Astrocyte (in vitro differentiated cells and primary cell): ENCODE results near the gene DOK7. TPM values are rescaled to one million over a fixed set of nuclear protein-coding genes. Genes with fewer than 3 reads are reported as not detected.
"Not testable (repeated sequence)": the region's sequence is repeated elsewhere in the genome, so short reads cannot be mapped to it uniquely, and the experiment has no call there.

Experiments
- DNase-seq: peaks from one replicate; pipeline ENCODE4 v3.0.0-alpha.2; 2010; ENCODE audit warnings: low read depth
- FAIRE-seq: peaks from 2 replicates; lab custom pipeline; 2011; peaks lifted over from hg19 to GRCh38; lab: Jason Lieb, UNC
- H2AFZ ChIP-seq: 2 replicates; pipeline ENCODE4 v1.6.0; 2012; ENCODE audit warnings: low read depth, low read length, inconsistent platforms
- H3K27ac ChIP-seq: 2 replicates; pipeline ENCODE4 v1.5.1; 2011; ENCODE audit warnings: low read depth, low read length, inconsistent platforms
- H3K27me3 ChIP-seq: 2 replicates; pipeline ENCODE4 v1.6.0; 2011; ENCODE audit warnings: low read length, inconsistent platforms; ENCODE audit not compliant: insufficient read depth
- H3K36me3 ChIP-seq: 2 replicates; pipeline ENCODE4 v1.5.1; 2011; ENCODE audit warnings: low read length, inconsistent platforms; ENCODE audit not compliant: insufficient read depth
- H3K4me1 ChIP-seq: 2 replicates; pipeline ENCODE4 v1.5.1; 2011; ENCODE audit warnings: low read length, inconsistent platforms; ENCODE audit not compliant: insufficient read depth
- H3K4me2 ChIP-seq: 2 replicates; pipeline ENCODE4 v1.6.0; 2012; ENCODE audit warnings: low read length, inconsistent platforms
- H3K4me3 ChIP-seq: 2 replicates; pipeline ENCODE4 v1.5.1; 2011; ENCODE audit warnings: low read depth, mild to moderate bottlenecking, low read length, inconsistent platforms; ENCODE audit not compliant: insufficient read depth
- H3K79me2 ChIP-seq: 2 replicates; pipeline ENCODE4 v1.6.0; 2012; ENCODE audit warnings: mild to moderate bottlenecking, low read length, inconsistent platforms; ENCODE audit not compliant: insufficient read depth
- H3K9ac ChIP-seq: 2 replicates; pipeline ENCODE4 v1.6.0; 2012; ENCODE audit warnings: mild to moderate bottlenecking, low read length, inconsistent platforms
- H3K9me3 ChIP-seq: 2 replicates; pipeline ENCODE4 v1.5.1; 2012; ENCODE audit warnings: low read depth, mild to moderate bottlenecking, low read length, inconsistent platforms; ENCODE audit not compliant: insufficient read depth
- H4K20me1 ChIP-seq: 2 replicates; pipeline ENCODE4 v1.6.0; 2012; ENCODE audit warnings: low read length, inconsistent platforms; ENCODE audit not compliant: insufficient read depth
- H3K27ac Mint-ChIP-seq: one replicate; pipeline ENCODE4 v1.8.0; 2021; ENCODE audit warnings: mild to moderate bottlenecking, mixed read lengths; ENCODE audit not compliant: unreplicated experiment
- H3K27me3 Mint-ChIP-seq: one replicate; pipeline ENCODE4 v1.8.0; 2021; ENCODE audit warnings: low read depth, mixed read lengths; ENCODE audit not compliant: unreplicated experiment
- H3K36me3 Mint-ChIP-seq: one replicate; pipeline ENCODE4 v1.8.0; 2021; ENCODE audit warnings: low read depth, mixed read lengths; ENCODE audit not compliant: unreplicated experiment
- H3K4me1 Mint-ChIP-seq: one replicate; pipeline ENCODE4 v1.8.0; 2021; ENCODE audit warnings: low read depth, mixed read lengths; ENCODE audit not compliant: unreplicated experiment
- H3K4me3 Mint-ChIP-seq: one replicate; pipeline ENCODE4 v1.8.0; 2021; ENCODE audit warnings: mild to moderate bottlenecking, moderate library complexity, mixed read lengths; ENCODE audit not compliant: unreplicated experiment
- H3K9me3 Mint-ChIP-seq: one replicate; pipeline ENCODE4 v1.8.0; 2021; ENCODE audit warnings: mild to moderate bottlenecking, mixed read lengths; ENCODE audit not compliant: unreplicated experiment
- EZH2 ChIP-seq: IDR thresholded peaks from 2 replicates; pipeline ENCODE4 v1.6.1; 2012; ENCODE audit warnings: mild to moderate bottlenecking, low read length, inconsistent platforms; ENCODE audit not compliant: insufficient read depth
- total RNA-seq: library from RNA; stranded (reverse); gene quantifications from 2 replicates; pipeline ENCODE4 v1.2.1, GENCODE V29; 2021
- TF ChIP-seq, protein P1 (sequence below): IDR thresholded peaks from 2 replicates; pipeline ENCODE4 v1.5.1; 2011; ENCODE audit warnings: low read depth, mild to moderate bottlenecking, inconsistent platforms, low read length, moderate library complexity; ENCODE audit not compliant: insufficient read depth

Gene DOK7
- total RNA-seq, 1 donor from 2014 or later = not detected

DNA sequence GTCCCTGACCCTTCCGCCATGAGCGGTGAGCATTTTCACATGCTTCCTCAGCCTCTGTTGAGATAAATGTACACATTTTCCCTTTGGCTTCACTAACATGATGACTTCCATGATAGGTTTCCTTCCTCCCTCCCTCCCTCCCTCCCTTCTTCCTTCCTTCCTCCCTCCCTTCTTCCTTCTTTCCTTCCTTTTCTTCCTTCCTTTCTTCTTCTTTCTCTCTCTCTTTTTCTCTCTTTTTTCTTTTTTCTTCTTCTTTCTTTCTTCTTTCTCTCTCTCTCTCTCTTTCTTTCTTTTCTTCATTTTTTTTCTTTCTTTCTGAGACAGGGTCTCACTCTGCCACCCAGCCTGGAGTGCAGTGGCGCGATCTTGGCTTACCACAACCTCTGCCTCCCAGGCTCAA lies 12.5 kb upstream of the DOK7 start:
- H3K36me3 Mint-ChIP-seq = peaks cover 4% of the 10 kb centered on the region
- no peak overlapping the region for H2AFZ ChIP-seq
- no peaks in the 10 kb centered on the region for H4K20me1 ChIP-seq
- H3K36me3 ChIP-seq = no peaks in the 10 kb centered on the region
- H3K4me2 ChIP-seq = no peak overlapping the region
- no peak for TF ChIP-seq EZH2
- no peaks in the 10 kb centered on the region for H3K27me3 ChIP-seq
- H3K27ac Mint-ChIP-seq = no peak overlapping the region
- no peak for FAIRE-seq
- no peaks in the 10 kb centered on the region for H3K79me2 ChIP-seq
- H3K9me3 ChIP-seq = no peaks in the 10 kb centered on the region
- peaks cover 9% of the 10 kb centered on the region for H3K4me1 ChIP-seq
- no peak overlapping the region for H3K27ac ChIP-seq
- DNase-seq = no peak
- peaks cover 14% of the 10 kb centered on the region for H3K27me3 Mint-ChIP-seq
- H3K9me3 Mint-ChIP-seq = peaks cover 12% of the 10 kb centered on the region
- H3K4me3 Mint-ChIP-seq = no peak overlapping the region
- H3K4me3 ChIP-seq = no peak overlapping the region
- H3K9ac ChIP-seq = no peak overlapping the region
- peaks cover 2% of the 10 kb centered on the region for H3K4me1 Mint-ChIP-seq

DNA sequence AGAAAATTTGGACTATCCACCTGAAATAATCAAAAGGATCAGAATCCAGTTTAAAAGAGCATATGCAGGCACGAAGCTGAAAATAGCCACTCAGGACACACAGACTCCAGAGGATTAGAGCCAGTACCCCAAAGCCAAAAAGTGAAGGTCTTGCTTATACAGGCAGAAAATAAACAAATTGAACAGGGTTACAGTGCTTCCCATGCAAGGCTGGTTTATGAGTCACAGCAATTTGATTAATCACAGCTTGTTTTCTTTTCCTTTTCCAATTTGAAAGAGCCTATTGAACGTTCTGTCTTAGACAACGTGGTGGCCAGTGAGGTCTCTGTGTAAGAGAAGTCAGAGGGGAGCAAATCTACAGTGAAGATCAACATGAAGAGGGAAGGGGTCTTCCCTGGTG lies 11.2 kb upstream of the DOK7 start:
- Histone ChIP-seq H3K9ac (no peak overlapping the region), H3K79me2 (no peaks in the 10 kb centered on the region), H4K20me1 (no peaks in the 10 kb centered on the region), H3K9me3 (no peaks in the 10 kb centered on the region), H3K4me1 (peaks cover 9% of the 10 kb centered on the region), H2AFZ (no peak overlapping the region), H3K27me3 (no peaks in the 10 kb centered on the region), H3K4me2 (peak overlapping the region; percentile 51), H3K27ac (no peak overlapping the region), H3K36me3 (no peaks in the 10 kb centered on the region), H3K4me3 (no peak overlapping the region)
- TF ChIP-seq, protein P1, sequence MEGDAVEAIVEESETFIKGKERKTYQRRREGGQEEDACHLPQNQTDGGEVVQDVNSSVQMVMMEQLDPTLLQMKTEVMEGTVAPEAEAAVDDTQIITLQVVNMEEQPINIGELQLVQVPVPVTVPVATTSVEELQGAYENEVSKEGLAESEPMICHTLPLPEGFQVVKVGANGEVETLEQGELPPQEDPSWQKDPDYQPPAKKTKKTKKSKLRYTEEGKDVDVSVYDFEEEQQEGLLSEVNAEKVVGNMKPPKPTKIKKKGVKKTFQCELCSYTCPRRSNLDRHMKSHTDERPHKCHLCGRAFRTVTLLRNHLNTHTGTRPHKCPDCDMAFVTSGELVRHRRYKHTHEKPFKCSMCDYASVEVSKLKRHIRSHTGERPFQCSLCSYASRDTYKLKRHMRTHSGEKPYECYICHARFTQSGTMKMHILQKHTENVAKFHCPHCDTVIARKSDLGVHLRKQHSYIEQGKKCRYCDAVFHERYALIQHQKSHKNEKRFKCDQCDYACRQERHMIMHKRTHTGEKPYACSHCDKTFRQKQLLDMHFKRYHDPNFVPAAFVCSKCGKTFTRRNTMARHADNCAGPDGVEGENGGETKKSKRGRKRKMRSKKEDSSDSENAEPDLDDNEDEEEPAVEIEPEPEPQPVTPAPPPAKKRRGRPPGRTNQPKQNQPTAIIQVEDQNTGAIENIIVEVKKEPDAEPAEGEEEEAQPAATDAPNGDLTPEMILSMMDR = no peak
- TF ChIP-seq EZH2 = no peak
- H3K27me3 Mint-ChIP-seq = peaks cover 14% of the 10 kb centered on the region
- H3K4me1 Mint-ChIP-seq = peaks cover 2% of the 10 kb centered on the region
- H3K9me3 Mint-ChIP-seq = peaks cover 19% of the 10 kb centered on the region
- FAIRE-seq = no peak
- H3K36me3 Mint-ChIP-seq = peaks cover 4% of the 10 kb centered on the region
- no peak overlapping the region for H3K4me3 Mint-ChIP-seq
- peak; percentile 64 for DNase-seq
- H3K27ac Mint-ChIP-seq = no peak overlapping the region

DNA sequence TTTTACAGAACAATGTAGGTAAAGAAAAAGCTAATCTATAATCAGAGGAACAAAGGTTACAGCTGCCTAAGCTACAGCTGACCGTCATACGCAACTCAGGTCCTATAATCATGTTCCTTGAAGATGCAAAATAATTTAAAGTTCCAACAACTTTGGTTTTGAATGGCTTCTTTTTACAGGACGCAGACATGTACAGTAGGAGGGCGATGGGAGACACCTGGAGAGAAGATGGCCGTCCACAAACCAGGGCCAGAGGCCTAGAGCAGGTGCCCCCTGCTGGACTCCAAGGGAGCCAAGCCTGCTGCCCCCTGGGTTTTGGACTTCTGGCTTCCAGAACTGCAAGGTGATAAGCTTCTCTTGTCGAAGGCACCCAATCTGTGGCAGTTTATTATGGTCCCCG lies 10.7 kb upstream of the DOK7 start:
- Mint-ChIP-seq H3K9me3 (peaks cover 19% of the 10 kb centered on the region), H3K4me3 (no peak overlapping the region), H3K27ac (no peak overlapping the region), H3K27me3 (peaks cover 14% of the 10 kb centered on the region), H3K4me1 (peaks cover 2% of the 10 kb centered on the region), H3K36me3 (peaks cover 4% of the 10 kb centered on the region)
- Histone ChIP-seq H3K36me3 (no peaks in the 10 kb centered on the region), H3K27me3 (no peaks in the 10 kb centered on the region), H3K4me3 (no peak overlapping the region), H3K9ac (no peak overlapping the region), H2AFZ (no peak overlapping the region), H3K9me3 (no peaks in the 10 kb centered on the region), H3K27ac (no peak overlapping the region), H3K4me1 (peaks cover 9% of the 10 kb centered on the region), H4K20me1 (no peaks in the 10 kb centered on the region), H3K4me2 (peak overlapping the region; percentile 51), H3K79me2 (no peaks in the 10 kb centered on the region)
- FAIRE-seq (no peak), DNase-seq (no peak)
- no peak for TF ChIP-seq EZH2
- TF ChIP-seq, protein P1 = peak; percentile 28

DNA sequence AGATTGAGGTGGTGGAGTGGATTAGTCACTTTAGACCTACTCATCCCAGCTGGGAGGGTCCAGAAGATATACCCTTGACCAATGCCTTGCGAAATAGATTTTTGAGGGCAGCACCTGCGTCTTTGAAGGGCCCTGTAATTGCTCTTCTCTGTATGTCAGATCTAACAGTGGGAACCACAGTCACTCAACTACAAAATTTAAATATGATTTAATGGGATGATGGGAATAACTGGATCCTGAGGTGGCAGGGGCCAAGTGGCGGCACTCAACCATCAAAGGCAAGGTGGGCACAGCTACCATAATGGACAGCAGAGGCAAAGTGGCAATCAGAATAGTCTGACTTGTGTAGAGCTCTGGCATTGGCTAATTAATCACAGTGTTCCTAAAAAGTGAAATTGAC lies 7.5 kb upstream of the DOK7 start:
- not testable (repeated sequence) for DNase-seq, H3K4me3 Mint-ChIP-seq, H3K9me3 ChIP-seq, H3K9ac ChIP-seq, H3K36me3 ChIP-seq, H3K27ac Mint-ChIP-seq, H3K4me1 Mint-ChIP-seq, H4K20me1 ChIP-seq, H3K27ac ChIP-seq, H3K4me3 ChIP-seq, H3K4me1 ChIP-seq, FAIRE-seq, H3K4me2 ChIP-seq, H3K27me3 ChIP-seq, H3K36me3 Mint-ChIP-seq, H3K79me2 ChIP-seq, H2AFZ ChIP-seq
- peaks cover 36% of the 10 kb centered on the region for H3K27me3 Mint-ChIP-seq
- peaks cover 40% of the 10 kb centered on the region for H3K9me3 Mint-ChIP-seq
